ENCODE measurements around the gene EFHD1. TPM values are rescaled to one million over a fixed set of nuclear protein-coding genes. Genes with fewer than 3 reads are reported as not detected.

Gene EFHD1
- total and polyA plus RNA-seq, 2 of the 13 experiments (the other 11 are each of a cell fraction or from before 2014, with no cell fraction given): 0.09 TPM; not detected in 1

- no peak for TF ChIP-seq IRF9 (CRISPR knock-in tag; IDR thresholded peaks at IDR 0.05; ENCODE audit: borderline replicate concordance)
- no peak for TF ChIP-seq TMF1 (CRISPR knock-in tag; IDR thresholded peaks at IDR 0.05; ENCODE audit: low read depth)
- no peak for TF ChIP-seq ZKSCAN1 (IDR thresholded peaks at IDR 0.05; ENCODE audit: low read length)
- TF ChIP-seq U2AF2 (IDR thresholded peaks at IDR 0.05; ENCODE audit: low read depth, low read length): no peak
- no peak for TF ChIP-seq ZFP91 (CRISPR knock-in tag; IDR thresholded peaks at IDR 0.05; ENCODE audit: borderline replicate concordance)
- TF ChIP-seq KLF12 (CRISPR knock-in tag; IDR thresholded peaks at IDR 0.05; ENCODE audit: borderline replicate concordance): no peak
- no peak for TF ChIP-seq TAF15 (IDR thresholded peaks at IDR 0.05; ENCODE audit: low read depth, low read length, poor library complexity, severe bottlenecking)
- 0 out of 2 replicates have a peak, but pooled peaks have one; percentile 33 for TF ChIP-seq HNF1B (CRISPR knock-in tag; IDR thresholded peaks at IDR 0.05)
- no peak for TF ChIP-seq ESRRA (CRISPR knock-in tag; IDR thresholded peaks at IDR 0.05; ENCODE audit: low read depth)
- TF ChIP-seq GZF1 (CRISPR knock-in tag; IDR thresholded peaks at IDR 0.05): no peak
- no peak for TF ChIP-seq TFAP4 (IDR thresholded peaks at IDR 0.05; ENCODE audit: borderline replicate concordance, low read depth)
- TF ChIP-seq ZNF484 (CRISPR knock-in tag; IDR thresholded peaks at IDR 0.05; ENCODE audit: borderline replicate concordance, low read depth): no peak
- peak; percentile 63 for TF ChIP-seq CTCF (CRISPR knock-in tag; IDR thresholded peaks at IDR 0.05)
- no peak for TF ChIP-seq FOXJ3 (CRISPR knock-in tag; IDR thresholded peaks at IDR 0.05; ENCODE audit: borderline replicate concordance)
- TF ChIP-seq ZNF124 (CRISPR knock-in tag; IDR thresholded peaks at IDR 0.05): no peak
- no peak for TF ChIP-seq ZNF317 (CRISPR knock-in tag; IDR thresholded peaks at IDR 0.05)
- TF ChIP-seq HNRNPK (IDR thresholded peaks at IDR 0.05; ENCODE audit: low read depth, low read length, poor library complexity, severe bottlenecking): no peak
- TF ChIP-seq DMAP1 (CRISPR knock-in tag; IDR thresholded peaks at IDR 0.05): no peak
- TF ChIP-seq NFKB2 (CRISPR knock-in tag; IDR thresholded peaks at IDR 0.05; ENCODE audit: borderline replicate concordance): no peak
Observed at GRCh38 chr2:232592772-232593395, 40.5 kb upstream of the EFHD1 start (continued).

Measured in HepG2 (cell line).